NCI-H2029 (cell line): ENCODE measurements around the gene TRIM65.
"Not testable (repeated sequence)": the region's sequence is repeated elsewhere in the genome, so short reads cannot be mapped to it uniquely, and the experiment has no call there.

Source experiments
- DNase-seq: peaks from one replicate; lab custom pipeline; 2025; lab: John Stamatoyannopoulos, UW

TRIM65 gene

DNA sequence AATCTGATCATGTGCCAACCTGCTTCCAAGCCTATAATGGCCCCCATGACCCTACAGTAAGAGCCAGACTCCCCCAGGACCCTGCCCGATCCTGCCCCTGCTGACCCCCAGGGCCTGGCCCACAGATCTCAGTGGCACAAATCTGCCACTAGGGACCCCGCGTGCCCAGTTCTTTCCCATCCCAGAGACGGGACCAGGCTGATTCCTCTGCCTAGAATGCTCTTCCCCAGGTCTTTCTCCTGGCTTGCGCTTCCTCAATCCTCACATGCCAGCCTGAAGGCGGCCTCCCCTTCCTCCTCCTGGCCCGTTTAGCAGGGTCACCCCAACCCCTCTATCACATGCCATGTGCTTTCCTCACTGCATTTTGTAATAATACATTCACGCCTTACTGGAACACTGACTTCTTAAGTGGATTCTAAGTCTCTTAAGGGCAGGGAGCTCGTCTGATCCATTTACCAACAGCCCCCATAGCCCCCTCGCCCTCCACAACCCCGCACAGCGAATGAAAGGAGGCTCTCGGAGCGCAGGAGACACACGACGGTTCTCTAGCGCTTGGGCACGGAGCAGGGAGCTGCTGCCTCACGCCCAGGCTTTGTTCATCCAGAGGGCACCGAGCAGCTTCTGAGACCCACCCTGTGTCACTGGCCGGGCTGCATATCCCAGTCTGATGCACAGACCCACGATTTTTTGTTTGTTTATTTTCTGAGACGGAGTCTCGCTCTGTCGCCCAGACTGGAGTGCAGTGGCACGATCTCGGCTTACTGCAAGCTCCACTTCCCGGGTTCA, 1.2 kb downstream of the TRIM65 start:
- DNase-seq, result no peak

DNA sequence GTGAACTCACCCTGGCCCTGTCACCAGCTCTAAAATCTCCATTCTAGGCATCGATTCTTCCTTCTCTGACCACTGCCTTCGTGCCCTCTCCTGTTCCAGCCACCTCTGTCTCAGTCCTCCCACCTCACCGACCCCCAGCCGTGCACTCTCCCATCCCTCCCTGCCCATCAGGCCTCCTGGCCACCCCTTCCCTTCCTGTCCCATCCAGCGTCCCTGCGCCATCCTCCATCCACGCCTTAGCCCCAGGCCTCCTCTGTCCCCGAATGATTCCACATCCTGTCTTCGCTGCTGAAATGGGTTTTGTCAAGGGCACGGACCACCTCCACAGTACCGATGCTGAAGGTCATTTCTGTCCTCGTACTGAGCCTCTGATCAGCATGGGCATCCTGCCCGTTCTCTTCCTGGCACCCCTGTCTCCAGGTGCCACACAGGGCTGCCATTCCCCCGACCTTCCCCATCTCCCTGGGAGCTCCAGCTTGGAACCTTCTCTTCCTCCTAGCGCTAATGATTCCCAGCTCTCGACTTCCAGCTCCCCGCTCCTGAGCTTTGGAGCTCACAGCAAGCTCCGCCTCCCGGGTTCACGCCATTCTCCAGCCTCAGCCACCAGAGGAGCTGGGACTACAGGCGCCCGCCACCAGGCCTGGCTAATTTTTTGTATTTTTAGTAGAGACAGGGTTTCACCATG, 2.6 kb downstream of the TRIM65 start:
- DNase-seq, result no peak

DNA sequence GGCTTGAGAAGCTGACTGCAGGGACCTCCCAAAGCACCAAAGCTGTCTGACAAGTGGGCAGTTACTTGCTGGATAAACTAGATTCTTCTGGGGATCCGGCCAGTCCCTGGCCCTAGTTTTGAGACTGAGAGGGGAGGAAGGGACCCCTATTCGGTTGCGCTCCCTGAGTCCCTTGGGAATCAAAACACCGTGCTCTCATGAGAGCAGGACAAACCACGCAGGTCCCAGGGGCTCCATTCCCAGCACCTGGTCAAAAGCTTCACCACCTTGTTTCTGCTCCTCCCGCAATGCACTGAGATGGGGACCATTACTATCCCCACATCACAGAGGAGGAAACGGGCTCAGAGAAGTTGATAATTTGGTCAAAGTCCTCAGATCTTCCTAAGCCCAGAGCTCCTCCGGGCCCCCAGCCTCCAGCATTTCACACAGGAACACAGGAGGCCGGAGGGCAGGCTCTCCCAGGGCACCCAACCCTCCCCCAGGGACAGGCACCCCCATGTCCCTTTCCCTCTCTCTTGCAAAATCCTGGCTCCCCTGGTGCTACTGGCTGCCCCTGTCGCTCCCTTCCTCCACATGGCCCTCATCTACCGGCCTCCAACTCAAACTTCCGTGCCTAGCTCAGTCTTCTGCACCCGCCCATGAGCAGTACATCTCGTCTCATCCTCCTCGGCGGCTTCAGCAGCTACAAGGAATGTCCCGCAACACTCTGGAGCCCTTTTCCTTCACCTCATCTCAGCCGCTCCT, 3.3 kb downstream of the TRIM65 start:
- no peak for DNase-seq

DNA sequence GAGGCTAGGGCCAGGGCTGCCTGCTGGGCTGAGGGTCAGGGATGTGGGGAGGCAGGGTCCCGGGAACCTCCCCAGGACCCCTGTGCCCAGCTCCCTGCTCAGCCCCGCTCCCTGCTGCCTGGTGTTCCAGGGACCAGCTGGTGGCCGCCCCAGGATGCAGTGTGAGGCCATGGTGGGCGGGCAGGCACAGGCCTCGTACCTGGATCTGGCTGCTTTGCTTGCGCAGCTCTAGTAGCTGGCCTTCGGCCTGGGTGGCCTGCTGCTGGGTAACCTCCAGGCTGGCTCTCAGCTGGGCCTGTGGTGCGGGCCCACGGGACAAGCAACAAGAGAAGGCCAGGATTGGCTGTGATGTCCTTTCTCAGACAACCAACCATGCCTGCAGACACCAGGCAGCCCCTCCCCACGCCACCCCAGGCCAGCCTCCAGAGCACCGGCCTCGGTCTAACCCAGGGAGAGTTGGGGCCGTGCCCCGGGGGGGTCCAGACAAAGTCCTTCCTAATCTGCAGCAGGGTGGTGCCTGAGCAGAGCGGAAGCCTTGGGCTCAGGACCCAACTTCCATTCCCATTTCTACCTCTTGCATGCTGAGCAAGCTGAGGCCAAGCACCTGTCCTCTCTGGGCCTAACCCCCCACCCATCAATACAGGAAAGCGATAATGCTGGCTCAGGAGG, 4.1 kb downstream of the TRIM65 start:
- DNase-seq, result no peak

DNA sequence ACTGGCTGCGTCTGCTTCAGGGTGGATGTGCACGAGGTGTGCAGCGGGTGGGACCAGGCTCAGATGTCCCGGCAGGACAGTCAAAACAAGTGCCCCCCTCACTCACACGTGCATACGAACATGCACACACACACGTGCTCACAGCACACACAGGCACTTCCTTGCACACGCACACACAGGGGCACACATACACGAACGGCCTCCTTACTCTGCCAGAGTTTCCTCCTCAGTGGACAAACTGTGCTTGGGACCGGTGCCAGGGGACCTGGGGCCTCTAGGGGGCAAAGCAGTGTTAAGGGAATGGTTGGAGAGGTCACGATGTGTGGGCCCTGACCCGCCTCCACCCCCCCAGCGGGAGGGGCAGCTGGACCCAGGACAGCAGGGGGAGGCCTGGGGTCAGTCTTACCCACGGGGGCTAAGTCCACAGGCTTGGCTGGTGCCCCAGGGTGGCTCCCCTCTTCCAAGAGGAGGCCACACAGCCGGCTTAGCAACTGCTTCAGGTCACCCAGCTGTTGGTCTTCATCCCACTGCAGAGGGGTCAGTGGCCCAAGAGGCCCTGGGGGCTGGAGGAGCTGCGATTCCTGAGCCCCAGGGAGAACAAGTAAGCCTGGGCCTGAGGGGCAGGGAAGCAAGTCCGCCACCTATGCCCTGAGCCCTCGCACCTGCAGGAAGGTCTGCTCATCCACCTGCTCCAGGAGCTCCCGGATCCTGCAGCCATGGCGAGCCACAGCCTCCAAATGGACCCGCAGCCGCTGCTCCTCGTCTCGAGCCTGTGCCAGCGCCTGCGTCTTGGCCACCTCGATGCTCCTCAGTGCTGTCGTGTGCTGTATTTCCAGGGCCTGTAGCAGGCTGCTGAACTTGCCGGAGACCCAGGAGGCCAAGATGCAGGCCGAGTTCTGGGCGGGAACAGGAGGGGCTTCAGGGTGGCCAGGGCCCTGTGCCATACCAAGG, 4.9 kb downstream of the TRIM65 start:
- no peak for DNase-seq

DNA sequence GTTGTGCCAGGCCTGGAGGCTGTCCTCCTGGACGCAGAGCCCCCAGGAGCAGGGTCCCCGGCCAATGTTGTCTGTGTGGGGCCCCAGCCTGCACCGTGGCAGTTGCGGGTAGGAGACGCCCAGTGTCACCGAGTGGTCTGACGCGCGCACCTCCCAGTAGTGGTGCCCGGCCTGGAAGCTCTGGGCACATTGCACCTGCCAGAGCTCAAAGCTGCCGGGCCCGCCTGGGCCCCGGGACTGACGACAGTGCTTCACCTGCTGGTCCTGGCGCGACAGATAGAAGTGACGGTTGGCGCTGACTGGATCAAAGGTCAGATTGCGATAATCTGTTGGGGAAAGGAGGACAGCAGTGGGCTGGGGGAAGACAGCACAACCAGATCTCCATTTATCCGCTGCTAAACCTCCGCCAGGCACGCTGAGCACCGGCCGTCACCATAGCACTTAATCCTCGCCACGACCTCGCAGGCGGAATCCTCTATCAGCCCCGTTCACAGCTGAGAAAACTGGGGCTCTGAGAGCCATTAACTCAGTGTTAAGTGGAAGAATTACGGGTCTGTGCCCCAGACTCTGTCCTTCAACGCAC, 5.6 kb downstream of the TRIM65 start:
- DNase-seq, result no peak

DNA sequence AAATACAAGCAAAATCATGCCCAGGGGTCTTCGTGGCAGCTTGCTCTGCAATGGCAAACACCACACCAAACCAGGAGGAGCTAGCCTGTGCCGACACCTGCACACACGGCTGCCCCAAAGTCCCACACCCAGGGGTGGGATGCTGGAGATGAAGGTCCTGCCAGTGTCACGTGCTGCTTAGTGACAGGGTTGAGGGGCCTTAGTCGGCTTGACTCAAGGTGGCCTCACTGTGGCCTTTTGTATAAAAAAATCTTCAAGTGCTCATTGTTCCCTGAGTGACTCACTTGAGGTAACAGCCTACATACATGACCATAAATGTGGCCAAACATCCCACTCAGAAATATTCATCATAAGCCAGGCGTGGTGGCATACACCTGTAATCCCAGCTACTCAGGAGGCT, 7.3 kb downstream of the TRIM65 start:
- no peak for DNase-seq

DNA sequence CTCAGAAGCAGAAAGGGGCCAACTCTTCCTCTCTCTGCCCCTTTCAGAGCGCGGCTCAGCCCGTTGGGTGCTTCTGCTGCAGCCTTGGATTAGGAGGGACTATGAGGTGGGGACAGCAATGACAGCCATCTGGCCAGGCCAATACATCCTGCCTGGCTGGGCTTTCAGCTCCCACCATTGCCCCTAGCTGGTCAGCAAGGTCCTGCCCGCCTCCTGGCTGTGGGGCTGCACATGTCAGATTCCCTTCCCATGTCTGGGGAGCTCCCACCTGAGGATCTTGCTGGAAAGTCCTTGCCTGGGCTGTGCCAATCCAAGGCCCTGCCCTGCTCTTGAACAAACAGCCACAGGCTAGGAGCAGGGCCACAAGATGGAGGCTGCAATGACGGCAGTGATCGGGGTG, 8.3 kb downstream of the TRIM65 start:
- no peak for DNase-seq

DNA sequence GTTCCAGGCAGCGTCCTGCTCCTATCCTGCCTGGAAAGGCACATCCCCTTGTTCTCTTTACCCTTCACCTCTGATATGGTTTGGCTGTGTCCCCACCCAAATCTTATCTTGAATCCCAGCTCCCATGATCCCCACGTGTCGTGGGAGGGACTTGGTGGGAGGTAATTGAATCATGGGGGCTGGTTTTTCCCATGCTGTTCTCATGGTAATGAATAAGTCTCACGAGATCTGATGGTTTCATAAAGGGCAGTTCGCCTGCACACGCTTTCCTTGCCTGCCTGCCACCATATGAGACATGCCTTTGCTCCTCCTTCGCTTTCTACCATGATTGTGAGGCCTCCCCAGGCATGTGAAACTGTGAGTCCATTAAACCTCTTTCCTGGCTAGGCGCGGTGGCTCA, 10.9 kb downstream of the TRIM65 start:
- not testable (repeated sequence) for DNase-seq

DNA sequence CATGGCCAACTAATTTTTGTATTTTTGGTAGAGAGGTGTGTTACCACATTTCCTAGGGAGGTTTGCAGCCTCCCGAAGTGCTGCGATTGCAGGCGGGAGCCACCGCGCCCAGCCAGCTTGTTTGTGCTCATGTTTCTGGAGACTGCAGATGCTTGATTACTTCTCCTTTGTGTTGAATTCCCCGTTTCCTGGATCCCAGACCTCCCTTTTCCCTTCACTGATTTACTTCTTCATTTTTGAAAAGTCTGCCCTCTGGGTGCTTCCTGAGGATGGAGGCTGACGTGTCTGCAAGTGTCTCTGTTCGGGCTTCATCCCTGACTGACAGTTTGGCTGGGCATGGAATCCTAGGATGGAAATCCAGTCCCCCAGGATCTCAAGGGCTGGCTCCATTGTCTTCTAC, 11.3 kb downstream of the TRIM65 start:
- no peak for DNase-seq

DNA sequence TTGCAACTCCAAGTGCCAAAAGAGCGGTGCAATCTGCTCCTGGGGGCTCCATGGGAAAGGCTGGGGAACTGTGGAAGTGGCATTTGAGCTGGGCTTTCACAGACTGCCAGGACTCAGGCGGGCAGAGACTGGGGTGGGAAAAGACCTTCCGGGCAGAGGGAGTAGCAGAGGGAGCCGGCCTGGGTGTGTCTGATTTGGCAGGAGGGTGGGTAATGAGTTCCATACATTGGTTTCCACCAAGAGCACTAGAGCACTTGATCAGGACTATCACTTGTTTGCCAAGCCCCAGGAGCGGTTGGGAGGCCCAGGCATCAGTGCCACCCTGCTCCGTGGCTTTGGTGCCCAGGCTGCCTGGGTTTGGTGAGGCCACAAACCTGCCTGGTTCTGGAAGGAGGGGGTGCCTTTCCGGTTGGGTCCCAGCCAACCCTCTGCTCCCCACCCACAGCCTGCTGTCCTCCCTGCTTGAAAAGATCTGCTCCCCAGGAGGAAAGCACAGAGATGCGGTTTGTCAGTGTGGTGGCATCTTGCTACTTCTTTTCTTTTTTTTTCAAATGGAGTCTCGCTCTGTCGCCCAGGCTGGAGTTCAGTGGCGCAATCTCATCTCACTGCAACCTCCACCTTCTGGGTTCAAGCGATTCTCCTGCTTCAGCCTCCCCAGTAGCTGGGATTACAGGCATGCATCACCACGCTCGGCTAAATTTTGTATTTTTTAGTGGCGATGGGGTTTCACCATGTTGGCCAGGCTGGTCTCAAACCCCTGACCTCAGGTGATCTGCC, 14.9 kb downstream of the TRIM65 start:
- no peak for DNase-seq

DNA sequence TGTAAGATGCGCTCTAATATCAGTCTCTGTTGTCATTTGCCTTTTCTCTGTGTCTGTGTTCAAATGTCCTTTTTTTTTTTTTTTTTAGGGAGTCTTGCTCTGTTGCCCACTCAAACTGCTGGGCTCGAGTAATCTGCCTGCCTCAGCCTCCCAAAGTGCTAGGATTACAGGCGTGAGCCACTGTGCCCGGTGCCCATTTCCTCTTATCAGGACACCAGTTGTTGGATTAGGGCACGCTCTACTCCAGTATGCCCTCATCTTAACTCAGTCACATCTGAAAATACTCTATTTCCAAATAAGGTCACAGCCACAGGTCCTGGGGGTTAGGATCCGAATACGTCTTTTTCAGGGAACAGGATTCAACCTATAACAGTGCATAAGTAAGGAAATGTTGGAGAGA, 16.5 kb downstream of the TRIM65 start:
- no peak for DNase-seq

DNA sequence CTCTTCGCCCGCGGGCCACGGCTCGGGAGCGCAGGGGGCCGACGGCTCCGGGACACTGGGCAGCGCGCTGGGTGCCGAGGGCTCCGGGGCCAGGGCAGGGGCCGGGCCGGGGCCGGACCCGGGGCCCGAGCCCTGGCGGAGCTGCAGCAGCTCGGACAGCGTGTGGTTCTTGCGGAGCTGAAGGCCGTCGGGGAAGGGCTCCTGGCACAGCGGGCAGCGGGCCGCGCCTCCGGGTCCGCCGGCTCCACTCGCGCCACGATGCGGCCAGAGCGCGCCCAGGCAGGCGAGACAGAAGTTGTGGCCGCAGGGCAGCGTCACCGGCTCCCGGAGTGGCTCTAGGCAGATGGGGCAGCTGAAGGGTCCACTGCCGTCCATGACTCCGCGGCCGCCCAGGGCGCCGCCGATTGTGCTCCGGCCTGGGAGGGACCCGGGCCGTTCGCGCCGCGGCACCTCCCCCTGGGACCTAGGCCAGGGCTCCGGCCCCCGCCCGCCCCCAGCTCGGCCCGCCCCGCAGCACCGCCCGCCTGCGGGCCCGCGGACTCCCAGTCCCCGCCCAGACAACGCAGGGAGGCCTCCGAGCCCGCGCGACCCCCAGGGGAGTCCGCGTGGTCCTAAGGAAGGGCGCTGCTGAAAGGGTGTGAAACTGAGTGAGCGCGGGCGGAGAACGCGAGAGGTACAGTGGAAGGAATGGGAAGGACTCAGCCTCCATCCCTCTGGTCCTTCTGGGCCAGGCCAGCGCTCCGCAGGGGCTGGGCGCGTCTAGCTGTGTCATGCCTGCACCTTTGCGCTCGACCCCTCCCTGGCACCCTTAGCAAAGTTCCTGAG, 18.4 kb downstream of the TRIM65 start, which contains the start of gene TRIM47:
TSS of gene TRIM47 (minus strand) at position 408 of the 825 bp plus-strand sequence. CDS start at position 375, 33 bp downstream.
- DNase-seq, result no peak

DNA sequence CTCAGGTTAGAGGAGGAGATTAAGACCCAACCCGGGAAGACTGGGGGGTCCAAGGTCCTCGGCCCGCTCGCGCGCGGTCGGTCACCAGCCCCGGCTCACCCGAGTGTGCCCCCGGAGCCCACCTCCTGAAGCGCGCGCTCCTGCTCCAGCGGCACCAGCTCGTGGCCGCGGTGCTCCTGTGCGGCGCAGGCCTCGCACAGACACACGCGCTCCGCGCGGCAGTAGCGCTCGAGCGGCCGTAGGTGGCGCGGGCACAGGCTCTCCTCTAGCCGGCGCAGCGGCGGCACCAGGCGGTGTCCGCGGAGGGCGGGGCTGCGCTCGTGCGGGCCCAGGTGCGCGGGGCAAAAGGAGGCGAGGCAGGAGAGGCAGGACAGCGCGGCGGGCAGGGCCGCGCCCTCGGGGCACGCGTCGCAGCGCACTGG, 19.0 kb downstream of the TRIM65 start:
- peak; percentile 52 for DNase-seq

DNA sequence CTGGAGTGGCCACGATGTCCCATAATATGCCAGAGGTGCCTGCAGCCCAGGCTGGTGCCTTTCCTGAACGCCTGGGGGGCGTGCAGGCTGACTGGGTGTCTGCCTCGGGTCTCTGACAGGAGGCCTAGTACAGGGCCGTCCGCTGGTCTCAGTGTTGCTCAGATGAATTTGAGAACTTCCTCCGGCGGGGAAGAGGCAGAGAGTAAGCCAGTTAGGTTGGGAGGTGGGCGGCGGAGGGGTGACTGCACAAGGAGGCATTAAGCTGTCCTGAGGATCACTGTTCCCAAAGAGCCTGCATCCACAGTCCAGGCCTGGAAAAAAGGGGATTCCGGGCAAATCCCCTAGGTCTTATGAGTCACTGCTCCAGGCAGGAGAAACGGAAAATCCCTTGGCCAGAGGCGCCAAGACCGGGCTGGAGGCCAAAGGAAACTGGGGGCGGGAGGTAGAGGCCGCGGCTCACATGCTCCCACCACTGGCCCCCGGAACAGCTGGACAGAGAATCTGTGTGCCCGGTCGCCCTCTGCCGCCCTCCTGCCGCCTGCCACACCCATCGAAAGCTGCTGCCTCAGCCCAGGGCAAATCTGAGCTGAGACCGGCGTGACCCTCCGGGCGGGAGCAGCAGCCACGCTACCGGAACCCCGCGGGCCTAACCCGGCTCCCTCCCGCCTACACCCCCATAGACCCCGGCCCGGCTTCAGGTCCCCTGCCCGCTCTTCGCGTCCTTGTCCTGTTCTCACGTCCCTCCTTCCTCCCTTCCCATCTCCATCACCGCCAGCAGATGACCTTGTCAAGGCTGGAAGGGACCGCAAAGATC, 19.6 kb downstream of the TRIM65 start:
- DNase-seq, result no peak

DNA sequence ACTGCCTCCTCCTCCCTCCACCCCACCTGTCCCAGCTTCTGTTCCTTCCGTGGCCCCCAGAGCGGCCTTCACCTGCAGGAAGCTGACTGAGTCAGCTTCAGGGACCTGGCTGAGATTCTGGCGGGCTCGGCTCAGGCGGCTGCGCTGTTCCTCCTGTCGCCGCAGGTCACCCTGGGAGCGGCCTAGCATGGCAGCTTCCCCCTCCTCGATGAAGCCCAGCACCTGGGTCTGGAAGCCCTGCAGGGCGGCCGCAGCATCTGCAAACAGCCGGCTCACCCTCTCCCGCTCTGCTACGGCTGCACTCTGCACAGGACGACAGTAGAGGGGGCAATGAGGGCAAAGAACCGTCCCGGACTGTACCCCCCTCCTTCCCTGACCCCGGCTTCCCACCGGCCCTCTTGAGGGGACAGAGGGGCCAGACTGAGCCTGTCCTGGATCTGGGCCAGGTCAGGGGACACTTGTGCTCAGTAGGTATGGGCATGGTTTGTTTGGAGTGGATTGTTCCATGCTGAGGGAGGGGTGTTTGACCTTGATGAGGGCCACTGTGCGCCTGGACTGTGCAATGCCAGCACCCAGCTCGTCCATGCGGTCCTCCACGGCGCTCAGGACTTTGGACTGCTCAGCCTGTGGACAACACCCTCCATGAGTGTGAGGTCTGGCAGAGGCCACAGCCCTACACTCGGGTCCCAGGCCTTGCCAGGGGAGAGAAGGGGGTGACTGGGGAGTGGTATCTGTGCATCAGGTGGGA, 20.4 kb downstream of the TRIM65 start:
- peak; percentile 93 for DNase-seq

DNA sequence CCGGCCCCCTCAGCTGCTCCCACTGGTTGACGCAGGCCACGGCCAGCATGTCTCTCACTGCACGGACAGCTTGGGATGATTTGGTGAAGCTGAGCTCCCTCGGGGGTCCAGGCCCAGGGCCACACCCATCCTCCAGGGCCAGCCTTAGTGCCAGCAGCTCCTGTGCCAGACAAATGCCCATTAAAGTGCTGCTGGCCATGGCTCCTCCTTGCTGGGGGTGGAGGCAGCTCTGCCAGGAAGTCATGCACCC, 20.9 kb downstream of the TRIM65 start:
- no peak for DNase-seq
